ENCODE measurements around the gene PHYHD1. TPM values are rescaled to one million over a fixed set of nuclear protein-coding genes. Genes with fewer than 3 reads are reported as not detected.

Gene PHYHD1
- total RNA-seq, 2 experiments from 2014 or later, result 83.5 to 150 TPM

DNA sequence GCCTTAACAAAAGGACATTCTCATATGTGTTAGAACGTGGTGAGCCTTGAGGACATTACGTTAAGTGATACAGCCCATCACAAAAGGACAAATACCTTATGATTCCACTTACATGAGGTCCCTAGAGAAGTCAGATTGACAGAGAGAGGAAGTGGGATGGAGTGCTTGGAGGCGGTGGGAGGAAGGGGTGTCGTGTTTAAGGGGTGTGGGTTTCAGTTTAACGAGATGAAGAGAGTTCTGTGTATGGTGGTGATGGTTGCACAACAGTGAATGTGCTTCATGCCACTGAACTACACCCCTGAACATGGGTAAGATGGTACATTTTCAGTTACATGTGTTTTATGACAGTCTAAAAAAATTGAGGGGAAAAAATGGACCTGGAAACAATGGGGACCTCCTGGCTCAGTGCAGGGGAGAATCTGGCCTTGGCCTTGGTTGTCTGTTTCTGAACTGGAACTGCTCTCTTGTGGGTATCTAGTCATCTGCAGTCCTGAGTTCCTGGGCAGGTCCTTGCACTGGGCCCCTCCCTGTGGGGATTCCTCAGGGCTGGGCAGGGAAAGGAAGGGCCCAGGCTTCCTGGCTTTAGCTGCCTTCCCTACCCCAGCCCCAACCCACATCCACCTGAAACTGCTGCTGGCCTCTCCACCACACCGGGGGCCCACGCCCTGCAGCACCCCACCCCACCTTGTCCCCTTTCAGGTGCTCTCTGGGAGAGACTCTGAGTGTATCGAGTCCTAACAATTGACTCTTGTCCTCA lies 21.0 kb upstream of the PHYHD1 start:
- Histone ChIP-seq H3K27ac (ENCODE audit: low read depth, low read length, poor library complexity, severe bottlenecking) (peak overlapping the region; percentile 4), H3K9me2 (ENCODE audit: insufficient read depth, low read length) (no peaks in the 10 kb centered on the region), H3K9me3 (ENCODE audit: low read length) (no peaks in the 10 kb centered on the region), H3K4me1 (ENCODE audit: insufficient read depth, low read length, poor library complexity, severe bottlenecking) (peaks cover 42% of the 10 kb centered on the region), H3K79me2 (ENCODE audit: insufficient read depth, low read depth, low read length) (0 out of 2 replicates have a peak, but pooled peaks cover 3% of the 10 kb centered on the region), H3K4me3 (ENCODE audit: low read depth, low read length, poor library complexity, severe bottlenecking) (no peak overlapping the region), H4K20me1 (ENCODE audit: insufficient read depth, low read length) (no peaks in the 10 kb centered on the region), H3K4me2 (ENCODE audit: low read length) (no peak overlapping the region), H3K36me3 (ENCODE audit: insufficient read depth, low read length) (peaks cover 52% of the 10 kb centered on the region), H2AFZ (ENCODE audit: low read length) (no peak overlapping the region)
- ChIA-PET CTCF (ENCODE audit: unreplicated experiment) (no interaction called here), POLR2A (interaction anchor here (0.7 kb wide), 1 partner anchor 570 kb away, joined by 3 read pairs; no protein-coding TSS in a partner anchor)
- intact Hi-C loops (cut with micrococcal nuclease; ENCODE audit: unreplicated experiment), result no loop called here
- no peak for DNase-seq (ENCODE audit: low spot score)
- TF ChIP-seq CTCF (conservative IDR thresholded peaks at IDR 0.05; ENCODE audit: low read length) (no peak), EZH2phosphoT487 (IDR thresholded peaks at IDR 0.05; ENCODE audit: borderline replicate concordance, low read depth, low read length) (no peak)
- BruUV-seq (replicated peaks), result no TSS peak

- Histone ChIP-seq H3K9me3 (ENCODE audit: low read length) (no peaks in the 10 kb centered on the region), H3K4me2 (ENCODE audit: low read length) (peak overlapping the region; percentile 78), H3K79me2 (ENCODE audit: insufficient read depth, low read depth, low read length) (0 out of 2 replicates have a peak, but pooled peaks cover 3% of the 10 kb centered on the region), H2AFZ (ENCODE audit: low read length) (no peak overlapping the region), H4K20me1 (ENCODE audit: insufficient read depth, low read length) (no peaks in the 10 kb centered on the region), H3K4me1 (ENCODE audit: insufficient read depth, low read length, poor library complexity, severe bottlenecking) (peaks cover 39% of the 10 kb centered on the region), H3K36me3 (ENCODE audit: insufficient read depth, low read length) (peaks cover 36% of the 10 kb centered on the region), H3K27ac (ENCODE audit: low read depth, low read length, poor library complexity, severe bottlenecking) (peak overlapping the region; percentile 85), H3K9me2 (ENCODE audit: insufficient read depth, low read length) (no peaks in the 10 kb centered on the region), H3K4me3 (ENCODE audit: low read depth, low read length, poor library complexity, severe bottlenecking) (peak overlapping the region; percentile 10)
- intact Hi-C loops (cut with micrococcal nuclease; ENCODE audit: unreplicated experiment), result no loop called here
- ChIA-PET CTCF (ENCODE audit: unreplicated experiment) (no interaction called here), POLR2A (no interaction called here)
- no peak for TF ChIP-seq CTCF (conservative IDR thresholded peaks at IDR 0.05; ENCODE audit: low read length)
- no TSS peak for BruUV-seq (replicated peaks)
- DNase-seq (ENCODE audit: low spot score), result no peak
These were observed 19.4 kb upstream of the PHYHD1 start for GRCh38 chr9:128901379-128901778.

DNA sequence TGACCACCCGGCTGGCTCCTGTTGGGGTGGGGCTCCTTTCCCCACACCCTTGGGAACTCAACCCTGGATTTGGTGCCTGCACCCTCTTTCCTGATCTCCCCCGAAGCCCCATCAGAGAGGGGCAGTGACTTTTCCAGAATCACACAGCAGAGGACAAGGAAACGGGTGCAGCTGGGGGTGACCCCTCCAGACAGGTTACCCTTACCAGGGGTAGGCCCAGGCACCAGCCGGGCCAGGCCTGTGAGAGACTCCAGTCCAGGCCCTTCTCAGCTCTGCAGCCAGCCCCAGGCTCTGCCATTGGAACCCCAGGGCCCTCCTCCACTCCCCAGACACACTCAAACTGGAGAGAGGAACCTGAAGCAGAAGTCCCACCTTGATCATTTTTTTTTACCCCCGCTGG lies 19.0 kb upstream of the PHYHD1 start:
- H3K4me3 ChIP-seq (ENCODE audit: low read depth, low read length, poor library complexity, severe bottlenecking), result peak overlapping the region; percentile 10
- peak overlapping the region; percentile 38; the same call in 1 of the 2 replicates for H2AFZ ChIP-seq (ENCODE audit: low read length)
- H3K9me3 ChIP-seq (ENCODE audit: low read length), result no peaks in the 10 kb centered on the region
- no peak for DNase-seq (ENCODE audit: low spot score)
- no TSS peak for BruUV-seq (replicated peaks)
- H3K9me2 ChIP-seq (ENCODE audit: insufficient read depth, low read length), result no peaks in the 10 kb centered on the region
- H3K4me2 ChIP-seq (ENCODE audit: low read length), result peak overlapping the region; percentile 78
- intact Hi-C loops (cut with micrococcal nuclease; ENCODE audit: unreplicated experiment), result loop anchor here (1.0 kb wide), 1 partner anchor 19 kb away; no protein-coding TSS in a partner anchor
- 0 out of 2 replicates have a peak, but pooled peaks cover 3% of the 10 kb centered on the region for H3K79me2 ChIP-seq (ENCODE audit: insufficient read depth, low read depth, low read length)
- H3K27ac ChIP-seq (ENCODE audit: low read depth, low read length, poor library complexity, severe bottlenecking), result peak overlapping the region; percentile 85
- H3K4me1 ChIP-seq (ENCODE audit: insufficient read depth, low read length, poor library complexity, severe bottlenecking), result peaks cover 39% of the 10 kb centered on the region
- no peaks in the 10 kb centered on the region for H4K20me1 ChIP-seq (ENCODE audit: insufficient read depth, low read length)
- ChIA-PET POLR2A (no interaction called here), CTCF (ENCODE audit: unreplicated experiment) (no interaction called here)
- peaks cover 35% of the 10 kb centered on the region for H3K36me3 ChIP-seq (ENCODE audit: insufficient read depth, low read length)
- TF ChIP-seq EZH2phosphoT487 (IDR thresholded peaks at IDR 0.05; ENCODE audit: borderline replicate concordance, low read depth, low read length), result no peak
- TF ChIP-seq CTCF (conservative IDR thresholded peaks at IDR 0.05; ENCODE audit: low read length), result no peak
